ENCODE results near the gene CSMD2.
"Not testable (repeated sequence)": the region's sequence is repeated elsewhere in the genome, so short reads cannot be mapped to it uniquely, and the experiment has no call there.

CSMD2 gene

DNA sequence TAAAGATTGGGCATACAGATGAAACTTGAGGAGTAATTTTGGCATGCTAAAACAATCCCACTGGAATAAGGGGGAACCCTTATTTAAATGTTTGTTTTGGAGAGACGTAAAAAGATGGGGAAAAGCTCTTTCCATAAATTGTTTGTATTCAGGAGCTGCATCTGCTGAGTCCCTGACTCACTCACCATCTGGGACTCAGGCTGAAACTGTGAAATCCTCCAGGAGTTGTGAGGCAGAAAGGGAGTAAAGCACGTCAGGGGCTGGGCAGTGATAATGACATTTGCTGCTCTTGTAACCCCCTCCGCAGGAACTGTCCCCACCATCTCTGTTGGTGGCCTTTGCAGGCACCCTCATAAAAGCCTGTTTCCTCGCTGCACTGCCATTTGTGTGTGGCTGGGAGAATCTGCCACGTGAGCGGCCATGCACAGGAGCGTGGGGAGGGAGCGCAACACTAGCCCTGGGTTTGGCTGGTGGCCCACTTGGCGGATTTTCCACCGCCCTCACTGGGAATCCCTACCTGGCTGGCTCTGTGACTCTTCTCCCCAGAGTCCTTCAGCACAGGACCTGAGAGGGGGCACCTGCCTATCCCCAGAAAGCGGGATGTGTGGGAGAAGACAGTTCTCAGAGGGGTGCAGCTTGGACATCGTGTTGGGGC, 647.3 kb downstream of the CSMD2 start:
- no peak for DNase-seq

DNA sequence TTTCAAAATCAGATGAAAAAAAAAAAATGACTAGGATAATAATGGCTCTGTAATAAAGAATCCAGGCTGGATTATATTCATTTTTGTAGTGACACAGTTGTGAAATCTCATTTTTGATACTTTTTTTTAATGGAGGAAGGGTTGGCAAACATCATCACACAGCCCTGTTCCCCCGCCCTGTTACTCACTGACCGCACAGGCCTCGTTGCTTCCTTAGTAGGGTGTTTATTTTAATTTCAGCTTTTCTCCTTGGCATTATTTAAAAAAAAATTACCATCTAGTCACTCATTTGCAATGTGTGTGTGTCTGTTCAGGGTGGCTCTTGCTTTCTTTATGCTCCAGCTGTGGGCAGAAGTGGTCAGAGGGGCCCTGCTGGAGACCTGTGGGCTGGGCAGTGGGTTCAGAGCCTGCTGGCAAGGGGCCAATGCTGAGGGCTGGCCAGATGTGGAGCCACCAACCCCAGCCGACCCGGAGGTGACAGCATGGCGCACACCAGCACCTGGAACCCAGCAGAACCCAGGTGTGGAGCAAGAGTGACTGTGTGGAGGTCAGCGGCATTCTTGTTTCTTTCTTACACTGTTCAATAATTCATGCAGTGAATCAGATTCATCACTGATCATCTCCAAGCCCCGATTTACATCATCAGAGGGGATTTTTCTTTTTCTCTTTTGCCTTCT, 648.0 kb downstream of the CSMD2 start:
- DNase-seq: peak; percentile 7

DNA sequence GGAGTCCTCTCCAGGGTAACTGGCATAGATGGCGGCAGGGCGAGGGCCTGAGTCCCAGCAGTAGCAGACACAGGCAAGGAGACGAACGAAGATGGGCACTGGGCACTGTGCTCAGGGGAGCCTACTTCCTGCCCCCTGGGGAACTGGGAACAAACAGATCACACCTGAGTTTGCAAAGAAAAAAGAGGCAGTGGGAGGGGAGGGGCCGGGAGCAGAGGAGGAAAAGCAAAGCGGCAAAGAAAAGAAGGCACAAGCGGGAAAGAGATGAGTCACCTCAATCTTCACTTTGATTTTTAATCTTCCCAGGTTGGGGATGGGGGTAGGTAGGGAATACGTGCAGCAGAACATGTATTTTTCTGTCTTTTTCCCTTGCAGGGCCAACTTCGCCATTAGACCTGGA, 648.6 kb downstream of the CSMD2 start:
- DNase-seq: no peak

DNA sequence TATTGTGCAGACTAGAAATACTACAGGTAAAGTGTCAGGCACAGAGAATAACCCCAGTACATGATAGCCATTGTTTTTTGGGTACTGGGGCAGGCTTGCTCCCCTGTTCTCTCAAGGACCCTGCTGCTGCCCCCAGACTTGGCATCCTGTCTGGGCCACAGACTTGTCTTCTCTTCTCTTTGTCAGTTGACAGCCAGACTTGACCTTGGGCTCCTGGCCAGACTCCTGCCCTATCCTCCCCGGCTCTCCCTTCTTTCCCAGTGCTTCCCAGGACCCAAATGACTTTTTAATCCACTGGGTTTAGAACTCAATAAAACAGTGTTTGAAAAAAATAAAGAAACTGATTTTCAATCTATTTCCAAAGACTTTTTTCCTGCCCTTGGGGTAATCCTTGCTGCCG, 649.4 kb downstream of the CSMD2 start:
- peak; percentile 21 for DNase-seq

DNA sequence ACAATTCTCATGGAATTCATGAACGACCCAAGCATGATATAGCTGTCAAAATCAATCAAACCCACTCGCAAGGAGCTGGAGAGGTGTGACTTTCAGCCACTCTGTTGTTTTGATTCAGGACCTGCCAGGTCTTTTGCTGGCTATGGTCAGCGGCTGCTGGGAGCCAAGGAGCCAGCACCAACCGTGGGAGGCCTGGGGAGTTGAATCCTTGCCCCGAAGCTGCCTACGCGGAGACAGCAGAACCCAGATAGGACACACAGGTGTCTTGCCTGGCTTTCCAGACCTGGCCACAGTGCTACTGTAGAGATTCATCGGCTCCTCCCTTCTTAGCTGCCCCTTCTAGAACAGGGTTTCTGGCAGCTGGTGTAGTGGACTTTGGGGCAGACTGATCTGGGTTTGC, 649.9 kb downstream of the CSMD2 start:
- peak; percentile 7 for DNase-seq

DNA sequence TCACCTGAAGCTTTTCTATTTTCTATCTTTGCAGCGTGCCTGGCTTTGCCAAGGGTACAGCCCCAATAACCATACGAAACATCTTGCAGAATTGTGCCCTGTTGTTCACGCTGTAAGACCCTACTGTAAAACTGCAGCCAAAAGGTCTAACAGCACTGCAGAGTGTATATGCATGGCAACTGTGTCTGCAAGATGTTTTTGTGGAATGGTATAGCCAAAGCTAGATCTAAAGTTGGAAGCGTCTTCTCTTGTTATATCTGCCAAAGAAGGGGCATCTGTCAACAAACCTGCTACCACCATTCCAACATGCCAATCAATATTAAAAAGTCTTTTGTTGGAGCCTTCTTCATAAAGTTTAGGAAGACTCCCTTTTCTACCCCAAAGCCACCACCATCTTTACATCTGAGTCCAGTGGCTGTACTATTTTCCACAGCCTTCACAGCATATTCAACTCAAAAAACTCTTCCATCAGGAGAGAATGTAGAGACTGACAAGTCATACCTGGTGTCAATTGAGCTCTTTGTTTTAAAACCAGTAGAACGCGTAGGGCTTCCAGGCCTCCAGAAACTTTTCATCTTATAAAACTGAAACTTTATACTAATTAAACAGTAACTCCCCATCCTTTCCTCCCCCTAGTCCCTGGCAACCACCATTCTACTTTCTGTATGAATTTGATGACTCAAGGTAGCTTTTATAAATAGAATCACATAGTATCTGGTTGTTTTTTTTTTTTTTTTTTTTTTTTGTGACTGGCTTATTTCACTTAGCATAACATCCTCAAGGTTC, 652.6 kb downstream of the CSMD2 start:
- no peak for DNase-seq

DNA sequence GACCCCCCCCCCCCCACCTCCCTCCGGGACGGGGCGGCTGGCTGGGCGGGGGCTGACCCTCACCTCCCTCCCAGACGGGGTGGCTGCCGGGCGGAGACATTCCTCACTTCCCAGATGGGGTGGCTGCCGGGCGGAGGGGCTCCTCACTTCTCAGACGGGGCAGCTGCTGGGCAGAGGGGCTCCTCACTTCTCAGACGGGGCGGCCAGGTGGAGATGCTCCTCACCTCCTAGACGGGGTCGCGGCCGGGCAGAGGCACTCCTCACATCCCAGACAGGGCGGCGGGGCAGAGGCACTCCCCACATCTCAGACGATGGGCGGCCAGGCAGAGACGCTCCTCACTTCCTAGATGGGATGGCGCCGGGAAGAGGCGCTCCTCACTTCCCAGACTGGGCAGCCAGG, 655.8 kb downstream of the CSMD2 start:
- not testable (repeated sequence) for DNase-seq

DNA sequence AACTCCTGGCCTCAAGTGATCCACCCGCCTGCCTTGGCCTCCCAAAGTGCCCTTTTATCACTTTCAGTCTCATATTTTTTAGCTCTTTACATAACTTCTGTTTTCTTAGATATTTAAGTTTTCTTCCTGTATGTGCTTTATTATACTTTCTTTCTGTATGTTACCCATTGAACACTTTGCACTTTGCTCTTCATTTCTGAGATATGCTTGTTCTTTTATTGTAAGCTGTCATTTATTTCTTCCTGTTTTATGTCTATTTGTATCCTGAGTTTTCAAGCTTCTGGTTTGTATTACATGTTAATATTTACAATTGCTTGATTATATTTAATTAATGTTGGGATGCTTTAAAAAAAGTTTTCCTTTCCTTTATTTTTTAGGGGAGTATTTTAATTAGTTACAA, 656.9 kb downstream of the CSMD2 start:
- no peak for DNase-seq

DNA sequence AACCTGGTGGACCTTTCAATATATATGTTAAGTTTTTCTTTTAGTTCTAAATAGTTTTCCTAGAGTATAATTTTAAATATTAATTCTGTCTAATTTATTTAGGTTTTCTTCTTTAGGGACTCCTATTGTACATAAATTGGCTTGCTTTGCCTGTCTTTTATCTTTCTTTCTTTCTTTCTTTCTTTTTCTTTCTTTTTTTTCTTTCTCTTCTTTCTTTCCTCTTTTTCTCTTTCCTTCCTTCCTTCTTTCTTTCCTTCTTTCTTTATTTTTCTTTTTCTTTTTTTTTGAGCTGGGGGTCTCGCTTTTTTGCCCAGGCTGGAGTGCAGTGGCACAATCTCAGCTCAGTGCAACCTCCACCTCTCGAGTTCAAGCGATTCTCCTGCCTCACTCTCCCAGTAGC, 657.4 kb downstream of the CSMD2 start:
- DNase-seq: no peak

DNA sequence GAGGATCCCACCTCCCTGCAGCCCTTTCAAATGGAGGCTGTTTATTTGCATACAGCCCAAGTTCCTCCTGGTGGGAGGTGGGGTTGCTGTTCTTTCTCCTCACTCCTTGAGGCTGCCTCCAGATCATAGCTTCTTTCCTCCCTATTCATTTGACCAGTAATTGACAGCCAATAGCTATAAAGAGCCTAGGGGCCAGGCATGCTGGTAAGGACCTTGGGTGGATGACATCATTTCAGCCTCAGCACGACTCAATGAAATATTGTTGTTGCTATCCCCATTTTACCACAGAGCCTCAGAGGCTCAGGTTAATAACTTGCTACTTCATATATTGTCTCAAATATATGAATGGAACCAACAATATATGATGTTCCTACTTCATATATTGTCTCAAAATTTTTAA, 661.5 kb downstream of the CSMD2 start:
- DNase-seq: no peak

DNA sequence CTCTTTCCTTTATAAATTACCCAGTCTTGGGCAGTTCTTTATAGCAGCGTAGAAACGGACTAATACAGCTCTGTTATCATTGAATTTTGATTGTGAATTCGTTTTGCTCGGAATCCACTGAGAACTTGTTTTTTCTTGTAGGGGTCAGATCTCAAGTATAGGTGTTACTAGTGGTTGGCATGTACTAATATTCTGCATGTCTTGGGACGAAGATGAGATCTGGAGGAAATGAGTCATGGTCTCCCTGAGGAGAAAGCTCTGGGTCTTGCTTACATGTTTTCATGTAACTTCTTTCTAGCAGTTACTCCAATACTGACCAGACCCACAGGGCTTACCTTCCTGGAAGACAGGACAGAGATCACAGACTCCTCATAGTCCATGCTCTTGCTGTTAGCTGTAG, 662.3 kb downstream of the CSMD2 start:
- no peak for DNase-seq

DNA sequence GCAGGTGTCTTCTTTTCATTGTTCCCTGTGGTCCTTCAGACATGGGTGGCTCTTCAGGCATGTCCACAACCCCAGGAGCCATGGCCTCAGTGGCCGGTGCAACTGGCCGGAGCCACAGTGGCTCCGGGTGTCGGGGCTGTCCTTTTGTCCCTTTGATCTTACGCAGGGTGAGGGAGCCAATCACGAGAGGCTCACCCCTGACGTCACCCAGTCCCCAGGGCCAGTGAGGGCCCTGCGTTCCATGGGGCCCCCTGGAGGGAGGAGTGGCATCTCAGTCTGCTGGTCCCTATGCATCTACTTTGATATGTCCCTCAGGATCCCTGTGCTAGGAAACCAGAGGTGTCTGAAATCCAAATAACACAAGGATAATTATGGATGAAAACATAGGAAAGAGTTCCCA, 663.3 kb downstream of the CSMD2 start:
- no peak for DNase-seq

DNA sequence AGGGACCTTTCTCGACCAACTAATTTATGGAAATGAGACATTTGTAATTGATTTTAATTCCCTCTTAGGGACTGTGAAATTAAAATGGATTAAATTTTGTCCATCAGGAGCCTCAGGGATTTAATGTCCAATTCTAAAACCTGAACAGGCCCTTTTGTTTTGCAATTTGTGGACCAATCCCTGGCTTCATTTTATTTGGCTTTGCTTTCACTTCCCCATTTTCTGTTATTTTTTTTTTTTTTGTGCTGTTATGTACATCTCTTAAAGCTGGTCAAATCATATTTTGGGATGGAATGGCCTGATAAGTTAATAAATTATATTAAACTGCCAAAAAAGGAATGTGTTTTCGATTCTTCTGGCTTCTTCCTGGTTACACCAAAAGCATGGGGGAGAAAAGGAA, 663.7 kb downstream of the CSMD2 start:
- DNase-seq: no peak

DNA sequence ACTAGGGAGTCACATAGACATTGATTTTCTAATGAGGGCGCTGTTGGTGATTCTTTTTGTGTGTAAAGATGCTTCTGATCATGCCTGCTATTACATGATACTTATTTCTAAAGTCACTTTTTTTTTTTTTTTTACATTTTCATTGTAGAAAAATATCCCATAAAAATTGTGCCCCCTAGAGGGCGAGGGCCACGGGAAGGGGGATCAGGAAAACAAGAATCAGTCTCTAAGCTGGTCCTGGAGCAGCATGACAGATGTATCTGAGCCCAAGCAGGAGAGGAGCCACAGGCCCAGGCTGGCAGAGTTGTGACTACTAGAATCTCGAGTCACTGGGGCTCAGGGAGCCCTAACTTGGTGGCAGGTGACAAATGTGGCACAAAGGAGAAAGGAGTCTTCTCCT, 664.5 kb downstream of the CSMD2 start:
- DNase-seq: no peak

DNA sequence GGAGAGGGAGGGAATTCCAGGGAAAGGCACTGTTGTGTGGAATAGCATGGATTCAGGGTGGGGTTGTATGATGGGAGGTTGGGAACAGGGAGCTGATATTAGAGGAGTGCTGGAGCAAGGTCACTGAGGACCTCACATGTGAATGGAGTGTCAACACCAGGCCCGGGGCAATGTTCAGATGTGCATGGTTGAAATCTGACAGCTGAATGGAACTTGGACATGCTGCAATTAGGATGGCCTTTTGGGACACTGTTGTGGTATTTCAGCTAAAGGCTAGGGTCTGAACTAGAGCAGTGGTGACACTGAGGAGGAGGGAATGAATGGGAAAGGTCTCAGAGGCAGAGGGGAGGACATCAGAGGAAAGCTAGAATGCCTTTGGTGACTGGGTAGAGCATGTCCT, 667.6 kb downstream of the CSMD2 start:
- DNase-seq: no peak

DNA sequence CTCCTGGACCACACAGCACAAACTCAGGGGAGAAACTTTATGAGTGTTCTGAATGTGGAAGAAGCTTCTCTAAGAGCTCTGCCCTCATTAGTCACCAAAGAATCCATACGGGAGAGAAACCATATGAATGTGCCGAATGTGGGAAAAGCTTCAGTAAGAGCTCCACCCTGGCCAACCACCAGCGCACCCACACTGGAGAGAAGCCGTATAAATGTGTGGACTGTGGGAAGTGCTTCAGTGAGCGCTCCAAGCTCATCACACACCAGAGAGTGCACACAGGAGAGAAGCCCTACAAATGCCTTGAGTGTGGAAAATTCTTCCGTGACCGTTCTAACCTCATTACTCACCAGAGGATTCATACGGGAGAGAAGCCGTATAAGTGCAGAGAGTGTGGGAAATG, 670.1 kb downstream of the CSMD2 start:
- no peak for DNase-seq

DNA sequence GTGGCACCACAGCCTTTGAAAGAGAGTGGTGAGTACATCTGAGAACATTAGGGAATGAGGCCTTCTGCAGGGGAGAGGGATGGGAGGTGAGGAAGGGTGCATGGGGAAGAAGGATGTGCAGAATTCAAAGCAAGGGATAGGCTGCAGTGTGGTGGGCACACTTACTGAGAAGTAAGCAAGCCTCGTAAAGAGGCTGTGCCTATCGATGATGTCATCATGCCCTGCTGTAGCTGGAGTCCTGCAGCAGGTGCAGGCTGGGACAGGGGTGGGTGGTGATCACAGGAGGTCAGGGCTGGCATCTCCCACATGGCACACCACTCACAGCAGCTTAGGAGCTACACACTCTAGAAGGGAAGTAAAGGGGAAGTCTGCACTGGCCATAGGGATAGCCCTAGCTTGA, 676.4 kb downstream of the CSMD2 start:
- no peak for DNase-seq

DNA sequence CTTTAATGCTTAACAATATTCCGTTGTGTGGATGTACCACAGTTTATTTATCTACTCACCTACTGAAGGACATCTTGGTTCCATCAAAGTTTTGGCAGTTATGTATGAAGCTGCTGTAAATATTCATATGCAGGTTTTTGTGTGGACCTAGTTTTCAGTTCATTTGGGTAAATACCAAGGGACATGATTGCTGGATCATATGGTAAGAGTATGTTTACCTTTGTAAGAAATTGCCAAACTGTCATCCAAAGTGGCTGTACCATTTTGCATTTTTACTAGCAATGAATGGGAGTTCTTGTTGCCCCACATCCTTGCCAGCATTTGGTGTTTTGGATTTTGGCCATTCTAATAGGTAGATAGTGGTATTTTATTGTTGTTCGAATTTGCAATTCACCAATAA, 682.6 kb downstream of the CSMD2 start:
- no peak for DNase-seq

DNA sequence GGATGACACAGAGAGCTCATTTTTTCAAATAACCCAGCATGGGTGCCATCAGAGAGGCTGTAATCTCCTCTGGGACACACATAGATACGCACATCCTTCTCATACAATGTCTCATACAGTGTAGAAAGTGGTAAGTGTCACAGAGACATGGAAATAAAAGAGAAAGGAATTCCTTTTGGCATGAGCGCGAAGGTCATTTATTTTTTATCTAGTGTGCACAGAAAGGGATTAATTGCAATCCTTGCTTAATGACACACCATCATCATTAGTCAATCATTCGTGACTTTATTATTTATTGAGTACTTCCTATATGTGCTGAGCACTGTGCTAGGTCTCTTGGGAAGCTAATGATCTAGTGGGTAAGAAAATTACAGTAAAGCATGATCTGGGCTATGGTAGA, 687.6 kb downstream of the CSMD2 start:
- no peak for DNase-seq

DNA sequence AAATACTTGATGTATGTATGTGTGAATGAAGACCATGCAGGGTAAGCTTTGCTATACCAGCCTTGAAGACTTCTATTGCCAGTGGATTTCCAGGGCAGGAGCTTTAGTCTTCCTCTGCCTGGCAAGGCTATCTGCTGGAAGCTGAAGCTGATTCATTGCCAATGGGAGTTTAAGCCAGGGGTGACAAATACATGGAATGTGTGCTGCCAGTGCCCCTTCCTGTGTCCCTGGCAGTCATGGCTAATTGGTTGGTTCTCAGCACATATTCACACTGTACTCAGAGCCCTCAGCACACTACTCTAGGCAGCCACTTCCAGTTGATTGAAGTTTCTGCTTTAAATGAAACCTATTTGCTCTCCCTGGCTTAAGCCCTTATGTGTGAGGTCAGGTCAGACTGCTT, 691.1 kb downstream of the CSMD2 start:
- no peak for DNase-seq

DNA sequence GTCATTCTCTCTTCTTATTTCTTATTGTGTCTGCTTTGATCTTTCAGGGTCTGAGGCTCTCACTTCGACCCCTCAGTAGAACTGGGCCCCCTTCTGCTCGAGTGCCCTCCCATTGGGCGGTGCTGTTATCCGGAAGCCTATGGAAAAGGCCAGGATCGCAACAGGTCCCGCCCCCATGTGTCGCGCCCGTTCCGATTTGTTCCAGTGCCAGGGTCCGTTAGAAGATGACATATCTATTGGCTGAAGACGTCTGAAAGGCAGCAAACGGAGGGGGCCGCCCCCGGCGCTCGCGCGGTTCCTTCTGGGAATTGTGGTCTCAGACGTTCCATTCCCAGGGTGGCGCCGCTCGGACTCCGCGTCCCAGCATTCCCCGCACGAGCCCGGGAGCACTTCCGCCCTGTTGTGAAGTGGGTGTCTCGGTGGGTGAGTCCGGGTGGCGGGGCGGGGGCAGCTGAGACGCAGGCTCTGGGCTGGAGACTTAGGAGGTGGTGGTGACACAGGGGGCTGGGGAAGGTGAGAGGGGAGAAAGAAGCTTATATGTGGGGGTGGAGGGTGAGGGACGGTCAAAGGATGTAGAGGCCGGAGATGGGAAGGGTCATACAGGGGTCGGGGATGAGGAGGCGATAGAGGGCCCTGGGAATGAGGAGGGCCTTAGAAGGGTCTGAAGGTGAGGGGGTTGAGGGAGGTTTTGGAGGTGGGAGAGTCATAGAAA, 692.6 kb downstream of the CSMD2 start, which contains the start of gene ZSCAN20:
ZSCAN20 (plus strand) TSS at position 377 of the 712 bp plus-strand sequence. CDS start 6,644 bp downstream, outside the sequence.
- DNase-seq: peak; percentile 98

DNA sequence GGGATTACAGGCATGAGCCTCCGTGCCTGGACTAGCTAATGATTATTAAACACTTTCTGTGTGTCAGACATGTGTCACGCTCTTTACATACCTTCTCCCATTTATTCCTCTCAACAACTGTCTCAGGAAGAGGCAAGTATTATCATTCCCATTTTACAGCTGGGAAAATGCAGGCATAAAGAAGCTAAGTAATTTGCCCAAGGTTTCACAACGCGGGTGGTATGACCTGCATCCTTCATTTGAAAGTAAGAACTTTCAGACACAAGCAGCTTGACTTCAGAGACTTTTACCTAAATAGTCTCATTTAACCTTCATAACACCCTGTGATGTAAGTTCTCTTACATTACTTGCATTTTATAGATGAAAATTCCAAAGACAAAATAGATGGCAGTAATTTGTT, 693.6 kb downstream of the CSMD2 start:
- DNase-seq: no peak

DNA sequence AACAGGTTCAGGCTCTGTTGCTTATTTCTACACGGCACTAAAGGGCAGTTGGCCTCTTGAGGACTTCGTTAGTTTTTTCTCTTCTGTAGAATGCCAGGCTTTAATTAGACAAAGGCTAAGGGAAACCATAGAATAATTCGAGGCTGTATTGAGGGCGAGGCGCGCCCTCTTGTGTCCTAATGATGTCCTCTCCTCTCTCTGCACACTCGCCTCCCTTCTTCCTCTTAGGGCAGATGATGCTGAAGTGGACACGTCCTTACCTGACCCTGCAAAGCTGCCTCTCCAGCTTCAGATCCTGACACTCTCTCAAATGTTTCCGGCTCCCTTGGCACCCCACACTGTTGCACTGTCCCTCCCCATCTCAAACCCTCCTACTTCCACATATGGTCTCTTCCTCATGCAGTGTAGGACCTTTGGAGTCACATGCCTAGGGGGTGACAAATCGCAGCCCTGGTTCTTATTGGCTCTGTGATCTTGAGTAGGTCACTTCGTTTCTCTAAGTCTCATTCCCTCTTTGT, 694.5 kb downstream of the CSMD2 start:
- peak; percentile 91 for DNase-seq

Measured in retina (tissue), 1 donor.